HUES64 (cell line): ENCODE data around the gene CCR5.

Experiments used
- H3K27ac ChIP-seq: 2 replicates; pipeline ENCODE4 v1.7.0; 2013; ENCODE audit warnings: low read depth, low read length, inconsistent platforms
- H3K27me3 ChIP-seq: 2 replicates; pipeline ENCODE4 v1.6.1; 2013; ENCODE audit warnings: mild to moderate bottlenecking, low read length; ENCODE audit not compliant: insufficient read depth
- H3K36me3 ChIP-seq: 2 replicates; pipeline ENCODE4 v1.6.1; 2013; ENCODE audit warnings: mild to moderate bottlenecking, low read length; ENCODE audit not compliant: insufficient read depth
- H3K4me1 ChIP-seq: 2 replicates; pipeline ENCODE4 v1.6.1; 2013; ENCODE audit warnings: mild to moderate bottlenecking, low read length, moderate library complexity; ENCODE audit not compliant: insufficient read depth
- H3K4me3 ChIP-seq: 2 replicates; pipeline ENCODE4 v1.5.1; 2013; ENCODE audit warnings: mild to moderate bottlenecking, low read length, moderate library complexity
- H3K9ac ChIP-seq: 2 replicates; pipeline ENCODE4 v1.6.1; 2013; ENCODE audit warnings: mild to moderate bottlenecking, low read depth, low read length
- H3K9me3 ChIP-seq: 2 replicates; pipeline ENCODE4 v1.6.1; 2013; ENCODE audit warnings: low read depth, low read length; ENCODE audit not compliant: insufficient read depth
- WGBS: fragments of 150-250, 120-280 bp; methylation state at CpG from one replicate; pipeline ENCODE4 v1.1.7; 2013; ENCODE audit warnings: missing lambda C conversion rate; 5-methylcytosine and 5-hydroxymethylcytosine counted together

The CCR5 gene

GRCh38 chr3:46410669-46411068 is 39.9 kb downstream of the CCR5 start:
- no peak overlapping the region for H3K27ac ChIP-seq
- no peaks in the 10 kb centered on the region for H3K36me3 ChIP-seq
- no peak overlapping the region for H3K4me3 ChIP-seq
- H3K4me1 ChIP-seq, result no peaks in the 10 kb centered on the region
- no peaks in the 10 kb centered on the region for H3K27me3 ChIP-seq
- H3K9me3 ChIP-seq, result no peaks in the 10 kb centered on the region
- H3K9ac ChIP-seq, result no peak overlapping the region
- 83% methylated on average over 2 of the region's 2 CpGs for WGBS

- no peak overlapping the region for H3K27ac ChIP-seq
- H3K4me1 ChIP-seq, result no peaks in the 10 kb centered on the region
- H3K9ac ChIP-seq, result no peak overlapping the region
- no peaks in the 10 kb centered on the region for H3K27me3 ChIP-seq
- H3K36me3 ChIP-seq, result no peaks in the 10 kb centered on the region
- no peak overlapping the region for H3K4me3 ChIP-seq
- H3K9me3 ChIP-seq, result no peaks in the 10 kb centered on the region
- 90% methylated on average over 2 of the region's 2 CpGs for WGBS
These were observed 40.5 kb downstream of the CCR5 start for GRCh38 chr3:46411271-46411670.

- Histone ChIP-seq H3K4me1 (no peaks in the 10 kb centered on the region), H3K9me3 (no peaks in the 10 kb centered on the region), H3K36me3 (no peaks in the 10 kb centered on the region), H3K9ac (no peak overlapping the region), H3K27me3 (no peaks in the 10 kb centered on the region), H3K27ac (no peak overlapping the region), H3K4me3 (no peak overlapping the region)
- WGBS, result 88% methylated on average over 3 of the region's 3 CpGs
These were observed 42.1 kb downstream of the CCR5 start for GRCh38 chr3:46412786-46413298.

GRCh38 chr3:46413951-46414350 is 43.2 kb downstream of the CCR5 start:
- Histone ChIP-seq H3K4me1 (no peaks in the 10 kb centered on the region), H3K4me3 (no peak overlapping the region), H3K27me3 (no peaks in the 10 kb centered on the region), H3K36me3 (no peaks in the 10 kb centered on the region), H3K9me3 (no peaks in the 10 kb centered on the region), H3K27ac (no peak overlapping the region), H3K9ac (no peak overlapping the region)
- WGBS, result 84% methylated on average over 3 of the region's 5 CpGs

- Histone ChIP-seq H3K27me3 (no peaks in the 10 kb centered on the region), H3K9me3 (no peaks in the 10 kb centered on the region), H3K9ac (no peak overlapping the region), H3K36me3 (no peaks in the 10 kb centered on the region), H3K4me3 (no peak overlapping the region), H3K4me1 (no peaks in the 10 kb centered on the region), H3K27ac (no peak overlapping the region)
- 90% methylated on average over 4 of the region's 4 CpGs for WGBS
These were observed 44.0 kb downstream of the CCR5 start for GRCh38 chr3:46414739-46415138.

GRCh38 chr3:46416125-46416810 is 45.5 kb downstream of the CCR5 start:
- no peak overlapping the region for H3K9ac ChIP-seq
- no peaks in the 10 kb centered on the region for H3K4me1 ChIP-seq
- no peak overlapping the region for H3K4me3 ChIP-seq
- no peaks in the 10 kb centered on the region for H3K36me3 ChIP-seq
- H3K27ac ChIP-seq, result no peak overlapping the region
- no peaks in the 10 kb centered on the region for H3K9me3 ChIP-seq
- H3K27me3 ChIP-seq, result no peaks in the 10 kb centered on the region
- 89% methylated on average over 10 of the region's 10 CpGs for WGBS

- no peak overlapping the region for H3K9ac ChIP-seq
These were observed 46.2 kb downstream of the CCR5 start for GRCh38 chr3:46416811-46417510.

GRCh38 chr3:46417841-46418611 is 47.3 kb downstream of the CCR5 start:
- H3K27me3 ChIP-seq, result no peaks in the 10 kb centered on the region
- H3K4me1 ChIP-seq, result no peaks in the 10 kb centered on the region

More at GRCh38 chr3:46416811-46417510, 46.2 kb downstream of the CCR5 start:
- H3K4me1 ChIP-seq, result no peaks in the 10 kb centered on the region
- no peaks in the 10 kb centered on the region for H3K27me3 ChIP-seq
- no peaks in the 10 kb centered on the region for H3K9me3 ChIP-seq
- H3K4me3 ChIP-seq, result no peak overlapping the region
- WGBS, result 94% methylated on average over 6 of the region's 7 CpGs
- no peaks in the 10 kb centered on the region for H3K36me3 ChIP-seq
- no peak overlapping the region for H3K27ac ChIP-seq

GRCh38 chr3:46419816-46420215 is 49.1 kb downstream of the CCR5 start:
- Histone ChIP-seq H3K36me3 (no peaks in the 10 kb centered on the region), H3K9me3 (no peaks in the 10 kb centered on the region), H3K4me3 (no peak overlapping the region), H3K27me3 (no peaks in the 10 kb centered on the region), H3K4me1 (no peaks in the 10 kb centered on the region), H3K27ac (no peak overlapping the region), H3K9ac (no peak overlapping the region)
- 96% methylated on average over 4 of the region's 4 CpGs for WGBS

More at GRCh38 chr3:46417841-46418611, 47.3 kb downstream of the CCR5 start:
- Histone ChIP-seq H3K36me3 (no peaks in the 10 kb centered on the region), H3K9me3 (no peaks in the 10 kb centered on the region), H3K9ac (no peak overlapping the region), H3K4me3 (no peak overlapping the region), H3K27ac (no peak overlapping the region)
- 80% methylated on average over 9 of the region's 9 CpGs for WGBS

GRCh38 chr3:46420931-46421330 is 50.2 kb downstream of the CCR5 start:
- Histone ChIP-seq H3K4me1 (no peaks in the 10 kb centered on the region), H3K9me3 (no peaks in the 10 kb centered on the region), H3K36me3 (no peaks in the 10 kb centered on the region), H3K9ac (no peak overlapping the region), H3K27me3 (no peaks in the 10 kb centered on the region), H3K4me3 (no peak overlapping the region), H3K27ac (no peak overlapping the region)
- WGBS, result 93% methylated on average over 2 of the region's 2 CpGs

- Histone ChIP-seq H3K27ac (no peak overlapping the region), H3K4me1 (no peaks in the 10 kb centered on the region), H3K27me3 (no peaks in the 10 kb centered on the region), H3K9me3 (no peaks in the 10 kb centered on the region), H3K36me3 (no peaks in the 10 kb centered on the region), H3K4me3 (no peak overlapping the region), H3K9ac (no peak overlapping the region)
- 91% methylated on average over 6 of the region's 6 CpGs for WGBS
These were observed 51.9 kb downstream of the CCR5 start for GRCh38 chr3:46422617-46423016.
